ENCODE data around the gene FOXF1.
A peak's percentile ranks its signal among the peaks of the same experiment; 100 is the strongest.

FOXF1 gene

GRCh38 chr16:86505899-86506864, 4.1 kb upstream of the FOXF1 start:
- DNase-seq, result no peak

GRCh38 chr16:86507173-86508027, 2.9 kb upstream of the FOXF1 start:
- DNase-seq, result no peak

- DNase-seq, result no peak
Measured at GRCh38 chr16:86508028-86508946, 2.0 kb upstream of the FOXF1 start.

- DNase-seq, result no peak
Measured at GRCh38 chr16:86508947-86509758, 1.2 kb upstream of the FOXF1 start.

GRCh38 chr16:86509759-86510464, 415 bp upstream of the FOXF1 start:
- no peak for DNase-seq

- no peak for DNase-seq
Measured at GRCh38 chr16:86511317-86512161, 1.2 kb downstream of the FOXF1 start.

GRCh38 chr16:86512301-86512859, 2.1 kb downstream of the FOXF1 start:
- DNase-seq, result no peak

- no peak for DNase-seq
Measured at GRCh38 chr16:86512860-86513470, 2.6 kb downstream of the FOXF1 start.

- DNase-seq, result no peak
Measured at GRCh38 chr16:86513471-86514277, 3.3 kb downstream of the FOXF1 start.

- no peak for DNase-seq
Measured at GRCh38 chr16:86514481-86515376, 4.4 kb downstream of the FOXF1 start.

- no peak for DNase-seq
Measured at GRCh38 chr16:86515413-86515776, 5.1 kb downstream of the FOXF1 start.

GRCh38 chr16:86515777-86516622, 5.7 kb downstream of the FOXF1 start:
- DNase-seq, result no peak

- DNase-seq, result no peak
Measured at GRCh38 chr16:86516623-86517003, 6.3 kb downstream of the FOXF1 start.

- DNase-seq, result no peak
Measured at GRCh38 chr16:86517033-86517432, 6.7 kb downstream of the FOXF1 start.

GRCh38 chr16:86517652-86518258, 7.4 kb downstream of the FOXF1 start:
- DNase-seq, result peak; percentile 33

Data from NCI-H1092 treated with DMSO at 0.1 percent for 48 hours (cell line).